Measurements from ENCODE around the gene CPLANE2.
"Not testable (repeated sequence)": the region's sequence is repeated elsewhere in the genome, so short reads cannot be mapped to it uniquely, and the experiment has no call there.

Gene CPLANE2

DNA sequence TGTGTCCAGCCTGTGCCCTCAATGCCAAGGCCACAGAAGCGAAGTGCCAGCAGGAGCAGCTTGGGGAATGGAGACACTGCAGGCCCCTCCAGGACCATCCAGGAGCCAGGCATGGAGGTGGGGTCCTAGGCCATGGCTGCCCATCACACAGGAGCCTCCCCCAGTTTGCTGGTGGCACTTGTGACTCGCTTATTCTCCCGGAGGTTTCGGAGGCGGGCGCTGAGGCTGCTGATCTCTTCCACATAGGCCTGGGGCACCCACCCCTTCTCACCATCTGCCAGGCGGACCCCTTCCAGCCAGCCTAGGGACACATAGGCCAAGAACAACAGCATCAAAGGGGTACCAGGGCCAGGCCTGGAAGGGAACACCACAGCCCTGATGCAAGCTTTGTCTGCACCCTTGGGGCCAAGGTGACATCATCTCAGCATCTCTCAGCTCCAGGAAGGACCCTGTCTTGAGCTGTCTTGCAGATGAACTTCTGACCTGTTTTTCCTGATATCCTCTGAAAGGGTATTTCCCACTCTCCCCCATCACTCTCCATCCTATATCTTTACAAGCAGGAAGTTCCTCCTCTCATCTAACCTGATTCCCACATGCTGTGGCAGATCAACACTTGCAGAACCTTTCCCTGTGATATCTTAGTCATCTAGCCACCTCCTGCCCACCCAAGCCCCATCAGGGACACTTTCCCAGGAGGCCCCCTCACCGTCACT, 38.4 kb downstream of the CPLANE2 start:
- no peak overlapping the region for H3K4me3 ChIP-seq
- H3K27ac ChIP-seq = no peak overlapping the region

DNA sequence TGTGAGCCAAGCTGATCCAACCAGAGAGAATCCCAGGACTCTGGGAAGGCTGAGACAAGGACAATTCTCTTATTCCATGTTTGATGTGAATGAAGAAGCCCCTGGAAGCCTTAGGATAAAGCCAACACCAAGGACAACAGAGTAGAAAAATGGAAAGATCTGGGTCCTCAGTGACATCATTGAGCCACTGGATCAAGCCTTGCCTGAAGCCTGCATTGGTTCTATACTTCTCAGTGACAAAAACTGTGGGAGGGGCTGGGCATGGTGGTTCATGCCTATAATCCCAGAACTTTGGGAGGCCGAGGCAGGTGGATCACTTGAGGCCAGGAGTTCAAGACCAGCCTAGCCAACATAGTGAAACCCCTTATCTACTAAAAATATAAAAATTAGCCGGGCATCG, 40.1 kb downstream of the CPLANE2 start:
- no peak overlapping the region for H3K27ac ChIP-seq

DNA sequence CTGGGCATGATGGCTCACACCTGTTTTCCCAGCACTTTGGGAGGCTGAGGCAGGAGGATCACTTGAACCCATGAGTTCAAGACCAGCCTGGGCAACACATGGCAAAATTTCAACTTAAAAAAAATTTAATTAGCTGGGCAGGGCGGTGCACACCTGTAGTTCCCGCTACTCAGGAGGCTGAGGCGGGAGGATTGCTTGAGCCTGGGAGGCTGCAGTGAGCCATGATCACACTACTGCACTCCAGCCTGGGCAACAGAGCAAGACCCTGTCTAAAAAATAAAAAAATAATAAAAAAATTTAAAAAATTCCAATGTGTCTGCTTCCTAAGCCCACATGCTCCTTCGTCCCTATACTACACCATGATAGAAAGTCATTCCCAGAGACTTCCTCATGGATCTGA, 40.8 kb downstream of the CPLANE2 start:
- not testable (repeated sequence) for H3K4me3 ChIP-seq, H3K27ac ChIP-seq

More for the DNA sequence above, 40.1 kb downstream of the CPLANE2 start:
- no peak overlapping the region for H3K4me3 ChIP-seq

DNA sequence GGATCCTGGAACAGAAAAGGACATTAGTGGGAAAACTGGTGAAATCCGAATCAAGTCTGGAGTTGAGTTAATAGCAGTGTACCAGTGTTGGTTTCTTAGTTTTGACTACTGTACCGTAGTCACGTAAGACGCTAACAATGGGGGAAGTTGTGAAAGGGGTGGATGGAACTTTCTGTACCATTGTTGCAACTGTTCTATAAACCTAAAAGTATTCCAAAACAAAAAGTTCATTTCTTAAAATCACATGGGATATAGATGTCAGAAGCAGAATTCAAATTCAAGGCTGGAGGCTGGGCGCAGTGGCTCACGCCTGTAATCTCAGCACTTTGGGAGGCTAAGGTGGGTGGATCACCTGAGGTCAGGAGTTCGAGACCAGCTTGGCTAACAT, 41.5 kb downstream of the CPLANE2 start:
- H3K4me3 ChIP-seq = no peak overlapping the region
- H3K27ac ChIP-seq = no peak overlapping the region

DNA sequence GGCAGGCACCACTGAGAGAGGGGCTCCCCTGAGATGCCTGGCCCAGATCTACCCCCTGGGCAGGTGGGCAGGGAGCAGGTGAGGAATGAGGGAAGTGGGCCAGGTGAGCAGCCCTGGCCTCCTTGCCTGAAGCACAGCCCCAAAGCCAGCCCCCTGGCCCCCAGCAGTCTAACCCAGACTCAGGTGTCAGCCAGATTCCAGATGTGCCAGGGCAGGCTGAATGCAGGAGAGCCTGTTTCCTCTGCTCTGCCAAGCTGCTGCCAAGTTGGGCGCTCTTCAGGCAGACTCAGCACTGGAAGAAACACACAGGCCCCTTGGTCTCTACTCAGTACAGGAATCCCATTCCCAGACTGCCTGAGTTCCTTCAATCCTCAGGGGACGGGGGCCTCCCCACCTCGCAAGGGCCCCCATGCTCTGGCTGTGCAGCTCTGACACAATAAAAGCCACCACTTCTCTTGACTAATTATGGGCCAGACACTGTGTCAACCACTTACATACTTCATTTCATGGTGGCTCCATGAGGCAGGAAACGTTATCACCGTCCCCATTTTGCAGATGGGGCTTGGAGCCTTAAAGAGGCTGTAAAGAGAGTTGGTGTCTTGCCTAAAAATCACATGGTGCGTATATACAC, 45.0 kb downstream of the CPLANE2 start:
- H3K27ac ChIP-seq = peak overlapping the region in 7 of 21 experiments; percentile 6 to 65 (median 35)
- H3K4me3 ChIP-seq = no peak overlapping the region

DNA sequence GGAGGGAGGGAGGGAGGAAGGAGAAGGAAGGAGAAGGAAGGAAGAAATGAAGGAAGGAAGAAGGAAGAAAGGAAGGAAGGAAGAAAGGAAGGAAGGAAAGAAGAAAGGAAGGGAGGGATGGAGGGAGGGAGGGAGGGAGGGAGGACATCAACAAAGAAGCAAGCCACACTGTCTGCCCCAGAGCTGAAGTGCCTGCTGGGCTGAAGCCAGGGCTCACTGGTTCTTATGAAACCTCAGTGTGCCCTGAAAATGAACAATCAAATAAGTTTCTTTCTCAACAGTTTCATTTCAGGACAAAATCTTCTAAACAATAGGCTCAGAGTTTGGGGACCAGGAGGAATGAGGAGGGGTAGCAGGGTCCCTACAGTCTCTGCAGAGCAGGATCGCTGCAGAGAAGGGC, 45.7 kb downstream of the CPLANE2 start:
- no peak overlapping the region for H3K4me3 ChIP-seq
- H3K27ac ChIP-seq = peak overlapping the region in 6 of 21 experiments; percentile 24 to 65 (median 48)

DNA sequence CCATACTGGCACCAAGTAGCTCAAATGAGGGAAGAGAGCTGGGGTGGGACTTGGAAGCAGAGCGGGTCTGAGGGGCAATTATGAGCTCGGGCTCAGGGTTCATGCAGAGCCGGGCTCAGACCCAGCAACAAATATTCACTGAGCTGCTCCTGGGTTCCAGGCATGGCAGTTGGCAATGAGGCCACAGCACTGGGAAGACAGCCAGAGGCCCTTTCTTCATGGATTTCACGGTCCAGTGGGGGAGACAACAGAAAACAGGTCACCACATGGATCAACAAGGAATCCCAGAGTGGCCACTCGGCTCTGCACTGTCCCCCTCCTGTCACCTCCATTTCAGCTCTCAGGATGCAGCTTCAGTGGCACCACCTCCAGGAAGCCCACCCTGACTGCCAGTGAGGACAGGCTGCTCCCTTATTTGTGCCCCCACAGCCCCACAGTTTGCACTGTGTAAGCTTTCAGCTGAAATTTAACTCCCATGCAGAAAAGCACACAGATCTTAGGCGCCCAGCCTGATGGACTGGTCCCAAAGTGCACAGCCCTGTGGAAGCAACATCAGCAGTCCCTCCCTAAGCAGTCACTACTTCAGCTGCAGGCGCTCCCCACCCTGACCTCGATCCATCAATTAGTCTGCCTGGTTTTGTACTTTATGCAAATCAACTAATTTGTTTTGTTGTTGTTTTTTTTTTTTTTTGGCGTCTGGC, 46.9 kb downstream of the CPLANE2 start:
- Histone ChIP-seq H3K4me3 (no peak overlapping the region), H3K27ac (peak overlapping the region in 15 of 21 experiments; percentile 10 to 78 (median 51))

DNA sequence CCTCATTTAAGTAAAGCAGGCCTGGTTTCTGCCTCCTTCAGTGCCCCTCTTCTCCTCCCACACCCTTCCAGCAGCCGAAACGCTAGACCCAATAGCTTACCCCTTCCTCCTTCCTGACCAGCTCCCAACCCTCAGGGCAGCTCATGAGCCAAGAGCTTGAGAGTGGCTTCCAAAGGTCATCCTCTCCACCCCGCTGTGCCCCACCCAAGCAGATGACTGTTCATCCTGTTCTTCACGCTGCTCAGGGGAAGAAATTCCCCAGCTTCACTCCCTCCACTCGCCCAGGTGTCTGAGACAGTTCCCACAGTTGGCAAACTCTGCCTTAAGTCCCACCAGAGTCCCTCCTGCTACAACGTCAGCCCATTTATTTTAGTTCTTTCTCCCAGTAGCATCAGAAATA, 48.0 kb downstream of the CPLANE2 start:
- H3K27ac ChIP-seq = peak overlapping the region in 16 of 21 experiments; percentile 26 to 78 (median 58)
- H3K4me3 ChIP-seq = no peak overlapping the region

DNA sequence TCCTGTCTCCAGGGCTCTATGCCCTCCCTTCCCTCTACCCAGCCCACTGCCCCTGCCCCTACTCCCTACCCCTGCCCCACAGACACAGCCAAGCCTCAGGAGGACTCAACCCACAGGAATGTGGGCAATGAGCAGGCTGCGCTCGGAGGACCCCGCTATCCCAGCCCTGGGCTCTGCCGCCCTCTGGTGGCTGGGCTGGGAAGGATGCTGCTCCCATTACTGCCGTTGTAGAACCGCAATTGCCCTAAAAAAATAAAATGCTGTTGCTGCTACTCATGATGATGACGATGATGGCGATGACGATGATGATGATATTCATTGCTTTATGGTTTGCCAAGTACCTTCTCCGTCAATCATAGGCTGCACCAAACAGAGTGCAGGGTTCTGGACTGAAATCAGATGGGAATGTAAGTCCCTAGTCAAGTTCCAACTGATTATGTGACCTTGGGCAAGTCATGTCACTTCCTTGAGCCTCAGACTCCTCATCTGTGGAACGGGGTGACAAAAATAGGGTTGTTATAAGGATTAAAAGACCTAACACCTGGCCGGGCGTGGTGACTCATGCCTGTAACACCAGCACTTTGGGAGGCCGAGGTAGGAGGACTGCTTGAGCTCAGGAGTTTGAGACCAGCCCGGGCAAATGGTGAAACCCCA, 49.1 kb downstream of the CPLANE2 start:
- Histone ChIP-seq H3K27ac (peak overlapping the region in 5 of 21 experiments; percentile 3 to 71 (median 24)), H3K4me3 (no peak overlapping the region)

DNA sequence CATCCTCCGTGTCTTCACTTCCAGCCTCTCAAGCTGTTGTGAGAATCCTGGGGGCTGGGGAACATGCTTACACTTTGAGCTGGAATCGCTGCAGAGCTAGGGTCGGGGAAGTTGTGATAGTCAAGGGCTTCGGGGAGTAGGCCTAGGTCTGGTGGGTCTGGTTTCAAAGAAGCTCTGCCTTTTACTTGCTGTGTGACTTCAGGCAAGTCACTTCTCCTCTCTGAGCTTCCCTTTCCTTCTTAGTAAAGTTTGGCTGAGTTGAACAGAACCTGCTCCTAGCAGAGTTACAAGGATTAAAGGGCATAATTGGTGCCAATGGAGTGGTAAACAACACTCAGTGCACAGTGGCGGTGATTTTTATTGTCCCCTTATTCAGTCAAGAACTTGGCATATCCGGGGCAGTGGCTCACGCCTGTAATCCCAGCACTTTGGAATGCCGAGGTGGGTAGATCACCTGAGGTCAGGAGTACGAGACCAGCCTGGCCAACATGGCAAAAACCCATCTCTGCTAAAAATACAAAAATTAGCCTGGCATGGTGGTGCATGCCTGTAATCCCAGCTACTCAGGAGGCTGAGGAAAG, 50.2 kb downstream of the CPLANE2 start:
- H3K27ac ChIP-seq = peak overlapping the region in 1 of 21 experiments; percentile 7
- no peak overlapping the region for H3K4me3 ChIP-seq

DNA sequence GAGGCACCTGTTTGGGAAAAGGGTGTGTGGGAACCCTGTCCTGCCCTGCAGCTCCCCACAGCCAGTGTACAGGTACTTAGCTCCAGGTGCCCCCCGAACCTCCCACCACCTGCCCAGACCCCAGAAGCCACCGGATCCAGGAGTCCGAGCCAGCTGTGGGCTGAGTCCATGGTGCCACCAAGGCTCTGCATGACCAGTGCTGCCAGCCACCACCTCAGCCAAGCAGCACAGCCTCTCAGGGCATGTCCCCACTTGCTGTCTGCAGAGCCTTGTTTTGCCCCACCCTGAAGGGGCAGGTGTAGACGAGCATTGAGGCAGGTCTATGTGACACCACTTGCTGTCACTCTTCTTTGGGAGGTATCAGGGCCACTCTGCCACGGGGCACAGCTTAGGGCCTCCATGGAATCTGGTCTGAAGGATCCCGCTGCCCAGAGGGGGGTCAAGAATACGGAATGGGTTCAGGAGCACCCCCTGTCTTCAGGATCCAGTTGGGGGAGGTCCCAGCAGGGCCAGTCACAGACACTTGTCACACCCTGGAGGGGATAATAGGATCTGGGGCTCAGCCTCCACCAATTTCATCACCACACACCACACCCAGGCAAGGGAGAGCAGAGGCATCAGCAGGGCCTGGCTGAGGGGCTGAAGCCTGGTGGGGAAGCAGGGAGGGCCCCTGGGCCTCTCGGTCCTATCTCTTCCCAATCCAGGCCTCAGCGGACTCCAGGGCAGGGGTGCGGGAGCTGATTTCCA, 52.3 kb downstream of the CPLANE2 start:
- no peak overlapping the region for H3K4me3 ChIP-seq
- peak overlapping the region in 18 of 21 experiments; percentile 6 to 85 (median 64) for H3K27ac ChIP-seq

DNA sequence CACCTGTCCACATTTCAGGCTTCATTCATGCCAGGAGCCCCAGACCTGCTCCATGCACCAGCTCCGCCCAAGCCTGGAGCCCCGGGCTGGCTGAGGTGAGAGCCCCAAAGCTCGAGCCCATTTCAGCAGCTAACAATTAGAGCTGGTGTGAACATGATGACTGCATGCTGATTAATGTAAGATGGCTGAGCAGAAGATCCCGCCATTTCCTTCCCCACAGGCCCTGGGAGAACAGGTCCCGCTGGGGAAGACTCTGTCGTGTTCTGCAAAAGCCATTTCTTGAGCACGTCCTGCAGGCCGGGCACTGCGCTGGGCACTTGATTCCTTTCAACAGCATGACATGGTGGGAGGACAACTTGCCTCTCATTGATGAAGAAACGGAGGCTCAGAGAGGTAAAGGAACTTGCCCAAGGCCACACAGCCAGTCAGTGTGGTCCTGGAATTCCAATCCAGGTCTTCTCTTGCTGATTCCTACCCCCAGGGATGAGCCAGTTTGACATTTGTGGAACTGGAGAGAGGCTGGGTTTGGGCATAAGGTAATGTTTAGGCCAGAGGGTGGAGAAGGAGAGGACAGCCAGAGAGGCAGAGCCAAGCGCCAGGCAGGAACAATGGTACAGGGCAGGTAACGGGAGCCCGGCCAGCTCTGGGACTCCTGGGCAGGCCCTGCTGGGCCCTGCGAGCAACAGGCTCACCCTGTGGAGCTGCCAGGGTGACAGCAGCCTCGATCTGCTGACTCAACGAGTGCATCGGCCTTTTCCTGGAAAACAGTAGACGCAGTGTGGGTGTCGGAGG, 53.0 kb downstream of the CPLANE2 start:
- Histone ChIP-seq H3K27ac (peak overlapping the region in 18 of 21 experiments; percentile 6 to 85 (median 64)), H3K4me3 (no peak overlapping the region)

DNA sequence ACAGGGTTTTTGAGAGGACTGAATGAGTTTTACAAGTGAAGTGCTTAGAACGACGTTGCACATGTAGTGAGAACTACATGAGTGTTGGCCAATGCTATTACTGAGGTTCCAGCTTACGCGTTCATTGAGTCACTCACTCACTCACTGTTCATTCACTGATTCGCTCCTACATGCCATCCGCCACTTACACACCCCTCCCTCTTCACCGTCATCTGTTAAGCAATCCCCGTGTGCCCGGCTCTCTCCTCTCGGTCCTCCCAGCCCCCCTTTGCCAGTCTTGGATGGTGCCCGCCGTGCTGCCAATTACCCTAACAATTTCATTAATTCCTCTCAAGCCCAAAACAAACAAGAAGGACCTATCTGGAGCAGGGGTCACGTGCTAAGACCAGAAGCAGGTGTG, 53.8 kb downstream of the CPLANE2 start:
- no peak overlapping the region for H3K4me3 ChIP-seq

DNA sequence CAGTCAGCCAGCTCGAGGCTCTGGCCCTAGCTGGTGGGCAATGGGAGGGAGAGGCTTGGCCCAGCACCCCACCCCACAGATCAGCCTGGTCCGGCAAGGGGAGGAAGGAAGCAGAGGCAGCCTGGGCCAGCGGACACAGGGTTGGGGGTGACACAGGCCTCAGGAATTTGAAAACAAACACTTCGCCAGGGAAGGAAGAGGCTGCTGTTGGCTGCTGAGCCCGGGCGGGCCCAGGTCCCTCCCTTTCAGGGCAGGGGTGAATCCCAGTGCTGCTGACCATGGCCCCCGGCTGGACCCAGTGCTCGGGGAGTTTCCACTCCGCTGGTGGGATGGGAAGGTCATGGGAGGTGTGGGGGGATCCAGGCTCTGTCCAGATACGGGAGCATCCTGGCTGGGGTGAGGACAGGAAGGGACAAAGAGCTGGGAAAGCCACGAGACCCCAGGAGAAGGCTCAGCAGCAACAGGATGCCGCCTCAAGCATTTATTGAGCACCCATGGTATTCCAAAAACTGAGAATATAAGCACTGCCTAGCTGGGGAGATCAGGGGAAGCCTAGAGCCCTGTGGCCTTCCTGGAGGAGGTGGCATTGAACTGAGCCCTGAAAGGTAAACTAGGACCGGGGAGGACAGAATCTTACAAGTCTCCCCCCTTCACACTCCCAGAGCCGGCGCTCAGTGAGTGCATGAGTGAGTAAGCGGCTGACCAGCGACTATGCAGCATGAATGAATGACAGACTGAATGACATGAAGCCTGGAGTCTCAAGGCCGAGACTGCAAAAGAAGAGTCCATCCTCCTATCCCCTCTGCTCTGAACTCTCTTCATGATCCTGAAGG, 54.9 kb downstream of the CPLANE2 start:
- Histone ChIP-seq H3K4me3 (no peak overlapping the region), H3K27ac (peak overlapping the region in 19 of 21 experiments; percentile 11 to 91 (median 71))

More for the DNA sequence above, 53.8 kb downstream of the CPLANE2 start:
- H3K27ac ChIP-seq = peak overlapping the region in 18 of 21 experiments; percentile 1 to 85 (median 64)

Measured in skin epidermis (tissue), 12 donors.